GM23338 (cell line): Measurements from ENCODE around the gene CWH43. TPM values are rescaled to one million over a fixed set of nuclear protein-coding genes. Genes with fewer than 3 reads are reported as not detected.

Source experiments
- ATAC-seq: fragments of 200-7000 bp; cut with Tn5 transposase; 3 replicates; pipeline ENCODE4 v1.9.1; 2020
- DNase-seq: peaks from one replicate; pipeline ENCODE4 v3.0.0-alpha.2; 2015; ENCODE audit warnings: low spot score
- H2AFZ ChIP-seq: fragments of 200-600 bp; sonication (generic); 2 replicates; pipeline ENCODE4 v1.8.0; 2016; ENCODE audit warnings: antibody characterized with exemption, mild to moderate bottlenecking, moderate library complexity
- H3F3A ChIP-seq: fragments of 200-600 bp; sonication (generic); replicated peaks from 2 replicates; pipeline ENCODE4 v1.8.0; 2017; ENCODE audit warnings: antibody characterized with exemption, mixed run types, low read depth
- H3K27ac ChIP-seq: fragments of 200-600 bp; sonication (generic); 2 replicates; pipeline ENCODE4 v1.6.1; 2016; ENCODE audit warnings: low read depth
- H3K27me3 ChIP-seq: fragments of 200-600 bp; sonication (generic); 2 replicates; pipeline ENCODE4 v1.8.0; 2016; ENCODE audit warnings: mild to moderate bottlenecking, mixed run types, moderate library complexity; ENCODE audit not compliant: insufficient read depth
- H3K36me3 ChIP-seq: fragments of 200-600 bp; sonication (generic); 2 replicates; pipeline ENCODE4 v1.8.0; 2016; ENCODE audit warnings: mild to moderate bottlenecking; ENCODE audit not compliant: insufficient read depth
- H3K4me1 ChIP-seq: fragments of 200-600 bp; sonication (generic); 2 replicates; pipeline ENCODE4 v1.8.0; 2016; ENCODE audit warnings: mild to moderate bottlenecking, moderate library complexity; ENCODE audit not compliant: insufficient read depth
- H3K4me2 ChIP-seq: fragments of 200-600 bp; sonication (generic); 2 replicates; pipeline ENCODE4 v1.7.1; 2017; ENCODE audit warnings: mixed run types
- H3K4me3 ChIP-seq: fragments of 200-600 bp; sonication (generic); 2 replicates; pipeline ENCODE4 v1.6.1; 2016; ENCODE audit warnings: mixed run types
- H3K79me2 ChIP-seq: fragments of 200-600 bp; sonication (generic); replicated peaks from 2 replicates; pipeline ENCODE4 v1.8.0; 2017; ENCODE audit warnings: mild to moderate bottlenecking; ENCODE audit not compliant: insufficient read depth
- H3K9me2 ChIP-seq: fragments of 200-600 bp; sonication (generic); 2 replicates; pipeline ENCODE4 v1.8.0; 2017; ENCODE audit not compliant: insufficient read depth
- H4K20me1 ChIP-seq: fragments of 200-600 bp; sonication (generic); replicated peaks from 2 replicates; pipeline ENCODE4 v1.8.0; 2017; ENCODE audit warnings: mild to moderate bottlenecking; ENCODE audit not compliant: insufficient read depth
- H3K27ac Mint-ChIP-seq: 2 replicates; pipeline ENCODE4 v1.8.0; 2020; ENCODE audit warnings: inconsistent platforms, mild to moderate bottlenecking, moderate library complexity, mixed read lengths
- H3K27me3 Mint-ChIP-seq: 3 replicates; pipeline ENCODE4 v1.8.0; 2022; ENCODE audit warnings: low read depth, mild to moderate bottlenecking, moderate library complexity, mixed read lengths, inconsistent platforms; ENCODE audit not compliant: insufficient read depth, poor library complexity
- H3K36me3 Mint-ChIP-seq: 3 replicates; pipeline ENCODE4 v1.8.0; 2021; ENCODE audit warnings: low read depth, mild to moderate bottlenecking, inconsistent platforms, moderate library complexity, mixed read lengths
- H3K4me1 Mint-ChIP-seq: 3 replicates; pipeline ENCODE4 v1.8.0; 2020; ENCODE audit warnings: mild to moderate bottlenecking, inconsistent platforms, mixed read lengths
- H3K4me3 Mint-ChIP-seq: 3 replicates; pipeline ENCODE4 v1.8.0; 2021; ENCODE audit warnings: moderate library complexity, mild to moderate bottlenecking, inconsistent platforms, mixed read lengths
- H3K9me3 Mint-ChIP-seq: 3 replicates; pipeline ENCODE4 v1.8.0; 2020; ENCODE audit warnings: moderate library complexity, mild to moderate bottlenecking, inconsistent platforms, mixed read lengths
- CREB1 ChIP-seq: fragments of 250-450 bp; sonication (Bioruptor Pico); IDR thresholded peaks from 2 replicates; pipeline ENCODE4 v1.5.0; 2020; ENCODE audit warnings: low read depth, mild to moderate bottlenecking, moderate library complexity
- CTCF ChIP-seq, 2 experiments: fragments of 200-600 bp in 1 of 2; sonication (generic) in 1 of 2; conservative IDR thresholded peaks; 2 replicates each; pipeline versions ENCODE4 v1.5.1 to v1.6.1; 2016 to 2017; ENCODE audit warnings: antibody characterized with exemption in 2 of 2, low read depth in 2 of 2, mild to moderate bottlenecking in 2 of 2, moderate library complexity in 1 of 2
- EZH2 ChIP-seq: fragments of 200-600 bp; sonication (generic); IDR thresholded peaks from one replicate; pipeline ENCODE4 v1.8.0; 2017; ENCODE audit warnings: antibody characterized with exemption, mild to moderate bottlenecking, low read depth; ENCODE audit not compliant: unreplicated experiment
- EZH2phosphoT487 ChIP-seq: fragments of 200-600 bp; sonication (generic); IDR thresholded peaks from one replicate; pipeline ENCODE4 v1.8.1; 2018; ENCODE audit warnings: antibody characterized with exemption; ENCODE audit not compliant: unreplicated experiment
- JUNB ChIP-seq: IDR thresholded peaks from one replicate; pipeline ENCODE4 v1.6.1; 2016; ENCODE audit warnings: antibody characterized with exemption; ENCODE audit not compliant: unreplicated experiment
- NANOG ChIP-seq: IDR thresholded peaks from 2 replicates; pipeline ENCODE4 v1.6.1; 2016; ENCODE audit warnings: antibody characterized with exemption, borderline replicate concordance
- POLR2AphosphoS5 ChIP-seq: IDR thresholded peaks from 2 replicates; pipeline ENCODE4 v1.6.1; 2016; ENCODE audit warnings: antibody characterized with exemption, low read depth
- REST ChIP-seq: IDR thresholded peaks from one replicate; pipeline ENCODE4 v1.6.1; 2018; ENCODE audit warnings: antibody characterized with exemption; ENCODE audit not compliant: unreplicated experiment
- STAT1 ChIP-seq: IDR thresholded peaks from one replicate; pipeline ENCODE4 v1.6.1; 2016; ENCODE audit warnings: antibody characterized with exemption; ENCODE audit not compliant: unreplicated experiment
- ZNF114 ChIP-seq: fragments of 250-450 bp; sonication (Bioruptor Pico); IDR thresholded peaks from 2 replicates; pipeline ENCODE4 v1.5.0; 2020; ENCODE audit warnings: mild to moderate bottlenecking, moderate library complexity
- ZNF331 ChIP-seq: fragments of 250-450 bp; sonication (Bioruptor Pico); IDR thresholded peaks from 2 replicates; pipeline ENCODE4 v1.5.0; 2020; ENCODE audit warnings: low read depth, mild to moderate bottlenecking, moderate library complexity
- ZNF462 ChIP-seq: fragments of 250-450 bp; sonication (Bioruptor Pico); IDR thresholded peaks from 2 replicates; pipeline ENCODE4 v1.5.0; 2020; ENCODE audit warnings: mild to moderate bottlenecking, moderate library complexity
- polyA plus RNA-seq: library from polyadenylated mRNA; unstranded; fragments of >200 nt; fragmentation: Nextera tagmentation; extraction: Ambion mirVana; gene quantifications from 2 replicates; pipeline ENCODE4 v1.2.1, GENCODE V29; 2016
- total RNA-seq: library from RNA; depleted of rRNA; stranded (reverse); fragments of >200 nt; shearing (Covaris generic); gene quantifications from 2 replicates; pipeline ENCODE4 v1.2.3, GENCODE V29; 2014
- TF ChIP-seq, protein P1 (sequence below): IDR thresholded peaks from 2 replicates; pipeline ENCODE4 v1.6.1; 2016; ENCODE audit warnings: antibody characterized with exemption

The CWH43 gene
- total and polyA plus RNA-seq, 2 experiments from 2014 or later, result not detected

DNA sequence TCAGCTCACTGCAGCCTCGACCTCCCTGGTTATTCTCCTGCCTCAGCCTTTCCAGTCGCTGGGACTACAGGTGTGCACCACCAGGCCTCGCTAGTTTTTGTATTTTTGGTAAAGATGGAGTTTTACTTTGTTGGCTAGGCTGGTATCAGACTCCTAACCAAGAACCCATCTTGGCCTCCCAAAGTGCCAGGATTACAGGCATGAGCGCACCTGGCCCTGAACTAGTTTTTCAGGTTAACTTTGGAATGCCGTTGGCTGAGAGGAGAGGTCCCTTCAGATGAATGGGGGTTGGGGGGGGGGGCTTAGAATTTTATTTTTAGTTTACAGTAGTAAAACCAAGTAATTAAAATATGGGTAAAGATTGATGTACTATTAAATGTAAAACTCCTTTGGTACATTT is 23.4 kb upstream of the CWH43 start:
- H3K9me3 Mint-ChIP-seq, result peaks cover 5% of the 10 kb centered on the region; the same call in 2 of the 3 replicates
- H2AFZ ChIP-seq, result no peak overlapping the region
- peaks cover 1% of the 10 kb centered on the region for H3K27me3 Mint-ChIP-seq
- no peaks in the 10 kb centered on the region for H3K36me3 ChIP-seq
- H3K4me3 Mint-ChIP-seq, result no peak overlapping the region
- no peaks in the 10 kb centered on the region for H3K27me3 ChIP-seq
- no peak overlapping the region for H3K4me3 ChIP-seq
- ATAC-seq (no peak), DNase-seq (no peak)
- no peak overlapping the region for H3K27ac ChIP-seq
- H3K4me1 ChIP-seq, result peaks cover 7% of the 10 kb centered on the region; the same call in 1 of the 2 replicates
- H3K79me2 ChIP-seq, result no peaks in the 10 kb centered on the region
- H3K4me2 ChIP-seq, result no peak overlapping the region
- H4K20me1 ChIP-seq, result no peaks in the 10 kb centered on the region
- no peak overlapping the region for H3K27ac Mint-ChIP-seq
- H3K4me1 Mint-ChIP-seq, result peaks cover 4% of the 10 kb centered on the region
- H3F3A ChIP-seq, result no peaks in the 10 kb centered on the region
- H3K36me3 Mint-ChIP-seq, result no peaks in the 10 kb centered on the region
- TF ChIP-seq POLR2AphosphoS5, result no peak
- TF ChIP-seq EZH2phosphoT487, result no peak
- TF ChIP-seq, protein P1, sequence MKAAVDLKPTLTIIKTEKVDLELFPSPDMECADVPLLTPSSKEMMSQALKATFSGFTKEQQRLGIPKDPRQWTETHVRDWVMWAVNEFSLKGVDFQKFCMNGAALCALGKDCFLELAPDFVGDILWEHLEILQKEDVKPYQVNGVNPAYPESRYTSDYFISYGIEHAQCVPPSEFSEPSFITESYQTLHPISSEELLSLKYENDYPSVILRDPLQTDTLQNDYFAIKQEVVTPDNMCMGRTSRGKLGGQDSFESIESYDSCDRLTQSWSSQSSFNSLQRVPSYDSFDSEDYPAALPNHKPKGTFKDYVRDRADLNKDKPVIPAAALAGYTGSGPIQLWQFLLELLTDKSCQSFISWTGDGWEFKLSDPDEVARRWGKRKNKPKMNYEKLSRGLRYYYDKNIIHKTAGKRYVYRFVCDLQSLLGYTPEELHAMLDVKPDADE, result no peak
- no peak for TF ChIP-seq ZNF114 (CRISPR knock-in tag)
- TF ChIP-seq STAT1, result no peak
- no peak for TF ChIP-seq NANOG
- no peak for TF ChIP-seq CTCF (conservative IDR thresholded peaks at IDR 0.05; ENCODE audit: low read depth in 2 of 2)
- no peak for TF ChIP-seq EZH2
- no peak for TF ChIP-seq JUNB
- no peak for TF ChIP-seq CREB1 (CRISPR knock-in tag)
- TF ChIP-seq ZNF331 (CRISPR knock-in tag), result no peak
- TF ChIP-seq REST, result no peak
- TF ChIP-seq ZNF462 (CRISPR knock-in tag), result no peak
- no peaks in the 10 kb centered on the region for H3K9me2 ChIP-seq
